HS-5 (cell line): Measurements from ENCODE around the gene SRRM1.
"Not testable (repeated sequence)": the region's sequence is repeated elsewhere in the genome, so short reads cannot be mapped to it uniquely, and the experiment has no call there.

Experiments used
- DNase-seq: peaks from one replicate; pipeline ENCODE4 v3.0.0-alpha.2; 2012; ENCODE audit warnings: low read depth

Gene SRRM1

DNA sequence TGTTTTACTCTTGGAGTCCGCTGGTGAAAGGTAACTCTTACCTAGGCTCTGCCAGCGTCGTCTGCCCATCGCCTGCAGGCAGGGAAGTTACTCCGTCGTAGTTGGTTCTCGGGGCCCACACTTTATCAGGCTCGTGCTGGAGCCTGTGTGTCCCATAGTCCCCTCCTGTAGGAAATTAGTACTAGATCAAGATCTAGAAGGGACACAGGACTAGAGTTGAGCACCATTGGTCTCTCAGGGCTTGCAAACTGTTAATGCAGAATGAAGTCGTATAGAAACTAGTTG lies 940 bp downstream of the SRRM1 start:
- no peak for DNase-seq

DNA sequence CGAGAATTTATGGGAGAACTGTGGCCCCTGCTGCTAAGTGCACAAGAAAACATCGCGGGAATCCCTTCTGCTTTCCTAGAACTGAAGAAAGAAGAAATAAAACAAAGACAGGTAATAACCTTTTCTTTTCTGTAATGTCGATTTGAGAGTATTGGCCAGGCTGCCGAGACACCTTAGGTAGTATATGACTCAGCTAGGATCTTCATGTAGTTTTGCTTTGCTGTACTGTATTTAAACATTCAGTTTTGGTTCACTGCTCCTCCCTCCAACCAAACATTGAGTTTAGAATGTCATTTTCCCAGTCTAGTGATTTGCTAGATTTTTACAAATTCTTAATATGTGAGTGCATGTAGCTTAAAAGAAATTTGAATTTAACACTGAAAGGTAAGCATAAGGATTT lies 5.8 kb downstream of the SRRM1 start:
- no peak for DNase-seq

DNA sequence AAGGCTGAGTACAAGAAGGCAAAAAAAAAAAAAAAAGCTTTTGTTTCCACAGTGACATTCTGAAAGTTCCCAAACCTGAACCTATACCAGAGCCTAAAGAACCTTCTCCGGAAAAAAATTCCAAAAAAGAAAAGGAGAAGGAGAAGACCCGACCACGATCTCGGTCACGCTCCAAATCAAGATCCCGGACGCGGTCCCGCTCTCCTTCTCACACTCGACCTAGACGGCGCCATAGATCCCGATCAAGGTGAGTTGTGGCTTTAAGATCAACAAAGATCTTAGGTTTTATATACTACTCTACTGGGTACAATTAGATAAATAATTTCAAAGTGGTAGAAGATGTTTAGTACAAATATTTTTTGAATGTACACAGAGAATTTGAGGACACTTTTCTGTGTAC lies 9.3 kb downstream of the SRRM1 start:
- no peak for DNase-seq

DNA sequence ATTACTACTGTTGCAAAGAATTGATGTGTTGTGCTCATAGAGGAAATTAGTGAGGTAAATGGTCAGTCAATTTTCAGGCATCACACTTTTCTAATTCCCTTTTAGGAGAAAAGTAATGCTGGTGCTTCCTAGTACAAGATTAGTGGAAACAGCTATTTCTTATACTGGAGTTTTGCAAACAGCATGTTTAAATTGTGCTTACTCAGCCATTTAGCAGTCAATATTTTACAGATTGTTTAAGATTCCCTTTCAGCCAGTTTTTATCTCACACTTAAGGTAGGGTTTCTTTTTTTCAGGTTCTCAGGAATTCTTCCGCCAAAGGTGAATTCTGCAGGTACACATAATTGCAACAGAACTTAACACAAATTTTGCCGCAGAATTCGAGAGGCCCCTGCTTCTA lies 10.9 kb downstream of the SRRM1 start:
- no peak for DNase-seq

DNA sequence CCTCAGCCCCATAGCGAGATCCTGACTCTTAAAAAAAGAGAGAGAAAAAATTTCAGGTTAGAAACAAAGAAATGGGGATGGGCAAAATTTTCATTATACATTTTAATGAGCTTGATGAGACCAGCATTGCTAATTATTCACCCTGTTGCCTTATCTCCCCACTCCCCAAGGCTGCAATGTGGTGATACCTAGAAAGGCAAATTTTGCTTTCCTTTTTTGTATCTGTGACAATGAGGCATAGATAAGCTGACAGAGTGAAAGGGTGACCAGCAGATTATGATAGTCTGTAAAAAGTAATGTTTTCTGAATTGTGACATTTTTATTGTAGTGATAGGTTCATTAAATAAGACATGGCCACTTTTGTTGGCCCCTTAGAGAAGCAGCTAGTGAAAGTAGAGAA lies 12.9 kb downstream of the SRRM1 start:
- no peak for DNase-seq

DNA sequence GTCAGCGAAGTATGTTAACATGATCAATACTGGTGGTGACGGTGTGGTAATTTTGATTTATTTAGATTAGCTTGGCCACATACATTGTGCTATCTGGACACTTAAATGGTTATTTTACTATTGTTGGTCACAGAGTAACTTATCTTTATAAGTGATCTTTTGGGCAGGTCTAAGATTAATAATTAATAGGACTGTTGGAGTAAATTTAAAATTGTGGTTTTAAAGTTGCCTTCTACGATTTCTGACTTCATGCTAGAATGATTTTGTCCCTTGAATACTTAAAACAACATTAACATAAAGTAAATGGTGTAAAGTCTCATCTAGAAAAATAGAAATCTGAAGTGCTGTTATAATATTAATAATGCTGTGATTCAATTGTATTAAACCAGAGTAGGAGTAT lies 14.7 kb downstream of the SRRM1 start:
- no peak for DNase-seq

DNA sequence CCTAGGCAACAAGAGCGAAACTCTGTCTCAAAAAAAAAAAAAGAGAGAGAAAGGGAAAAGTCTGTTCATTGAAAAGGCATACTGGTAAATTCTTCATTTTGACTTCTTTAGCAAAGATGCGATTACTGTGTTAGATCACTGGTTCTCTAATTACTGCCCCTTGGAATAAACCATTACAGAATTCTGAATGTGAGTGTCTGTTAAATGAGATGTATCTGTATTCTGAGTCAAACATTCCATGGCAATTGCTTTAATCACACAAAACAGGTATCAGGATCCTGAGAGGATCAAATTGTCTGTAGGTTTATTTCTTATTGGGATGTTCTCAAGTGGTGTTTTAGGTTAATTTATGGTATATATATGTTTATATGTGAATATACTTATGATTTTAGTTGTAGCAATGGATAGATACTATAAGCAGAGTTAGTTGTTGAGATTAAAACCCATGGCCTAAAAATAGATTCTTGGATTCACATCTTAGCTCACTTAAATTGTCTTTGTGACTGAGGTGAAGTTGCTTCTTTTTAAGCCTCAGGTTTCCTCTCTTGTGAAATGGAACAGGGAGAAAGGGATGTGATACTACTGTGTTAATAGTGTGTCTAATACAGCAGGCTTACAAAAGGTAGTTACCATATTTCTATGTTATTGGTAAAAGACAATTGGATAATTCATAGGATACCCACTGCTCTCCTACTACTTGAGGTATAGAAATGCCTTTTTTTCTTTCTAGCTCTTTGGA lies 16.2 kb downstream of the SRRM1 start:
- no peak for DNase-seq

DNA sequence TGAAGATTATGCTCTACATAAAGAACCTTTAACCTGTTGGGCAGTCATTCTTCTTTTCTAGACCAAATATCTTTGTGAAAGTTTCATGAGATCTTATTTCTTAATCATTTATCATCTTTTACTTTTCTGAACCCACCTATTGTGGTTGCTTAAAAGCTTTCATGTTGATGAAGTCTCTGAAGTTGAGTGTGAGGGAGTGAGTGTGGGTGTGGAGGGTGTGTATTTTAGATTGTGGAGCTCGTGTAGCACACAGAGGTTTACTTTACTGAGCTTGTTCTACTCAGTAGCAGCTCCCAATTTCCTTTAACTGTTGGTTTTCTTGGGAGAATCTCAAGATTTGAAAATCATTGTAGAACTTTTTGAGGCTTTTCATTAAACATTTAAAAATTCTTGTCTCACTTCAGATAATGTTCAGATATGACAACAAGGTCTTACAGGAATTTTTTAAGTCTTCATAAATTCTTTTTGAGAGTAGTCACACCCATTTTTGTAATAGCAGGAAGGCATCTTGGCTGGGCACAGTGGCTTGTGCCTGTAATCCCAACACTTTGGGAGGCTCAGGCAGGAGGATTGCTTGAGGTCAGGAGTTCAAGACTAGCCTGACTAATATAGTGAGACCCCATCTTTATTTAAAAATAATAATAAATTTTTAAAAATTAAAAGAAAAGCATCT lies 17.0 kb downstream of the SRRM1 start:
- DNase-seq: no peak

DNA sequence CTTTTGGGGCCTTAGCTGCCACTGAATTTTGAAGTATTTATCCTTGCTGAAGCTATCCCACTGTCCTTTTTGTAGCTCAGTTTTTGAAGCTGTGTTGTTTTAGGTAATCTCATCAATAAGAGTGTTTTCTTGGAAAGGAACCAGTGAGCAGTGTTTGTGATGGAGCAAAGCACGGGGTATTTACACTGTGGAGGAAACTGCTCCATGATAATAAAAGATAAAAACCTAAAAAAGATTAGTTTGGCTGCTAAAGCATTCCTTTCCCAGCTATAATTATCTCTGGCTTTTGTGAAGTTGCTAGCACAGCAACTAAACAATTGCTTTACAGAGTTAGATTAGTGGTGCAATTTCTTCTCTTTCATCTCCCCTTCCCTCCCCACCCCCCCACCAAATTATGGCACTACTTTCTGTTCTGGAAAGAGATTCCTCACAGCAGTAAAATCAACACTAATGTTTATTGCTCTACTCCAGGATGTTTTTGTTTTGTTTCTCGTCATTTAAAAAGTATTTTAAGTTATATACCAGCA lies 21.5 kb downstream of the SRRM1 start:
- no peak for DNase-seq

DNA sequence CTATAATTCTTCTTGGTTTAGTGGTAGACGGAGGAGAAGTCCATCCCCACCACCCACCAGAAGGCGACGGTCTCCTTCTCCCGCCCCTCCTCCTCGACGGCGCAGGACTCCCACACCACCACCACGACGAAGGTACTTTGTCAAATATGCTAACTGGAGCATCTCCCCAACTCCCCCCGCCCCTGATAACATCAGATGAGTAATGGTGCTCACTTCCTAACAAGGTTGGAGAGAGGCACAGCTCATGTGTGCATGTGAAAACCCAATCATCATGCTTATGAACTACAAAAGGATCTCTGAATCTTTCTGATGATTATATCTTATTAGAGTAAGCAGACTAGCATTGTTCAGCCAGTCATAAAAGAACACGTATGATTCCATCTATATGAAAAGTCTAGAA lies 23.7 kb downstream of the SRRM1 start:
- no peak for DNase-seq

DNA sequence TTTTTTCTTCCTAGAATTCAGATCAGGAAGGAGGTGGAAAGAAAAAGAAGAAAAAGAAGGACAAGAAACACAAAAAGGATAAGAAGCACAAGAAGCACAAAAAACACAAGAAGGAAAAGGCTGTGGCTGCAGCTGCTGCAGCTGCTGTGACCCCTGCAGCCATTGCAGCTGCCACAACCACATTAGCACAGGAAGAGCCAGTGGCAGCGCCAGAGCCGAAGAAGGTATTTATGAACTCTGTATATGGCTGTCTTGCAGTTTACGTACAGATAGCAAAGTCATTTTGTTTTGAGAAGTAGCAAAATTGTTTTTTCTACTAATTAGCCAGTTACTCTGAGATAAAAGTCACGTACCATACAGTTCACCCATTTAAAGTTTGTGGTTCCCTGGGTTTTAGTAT lies 28.3 kb downstream of the SRRM1 start:
- DNase-seq: not testable (repeated sequence)

DNA sequence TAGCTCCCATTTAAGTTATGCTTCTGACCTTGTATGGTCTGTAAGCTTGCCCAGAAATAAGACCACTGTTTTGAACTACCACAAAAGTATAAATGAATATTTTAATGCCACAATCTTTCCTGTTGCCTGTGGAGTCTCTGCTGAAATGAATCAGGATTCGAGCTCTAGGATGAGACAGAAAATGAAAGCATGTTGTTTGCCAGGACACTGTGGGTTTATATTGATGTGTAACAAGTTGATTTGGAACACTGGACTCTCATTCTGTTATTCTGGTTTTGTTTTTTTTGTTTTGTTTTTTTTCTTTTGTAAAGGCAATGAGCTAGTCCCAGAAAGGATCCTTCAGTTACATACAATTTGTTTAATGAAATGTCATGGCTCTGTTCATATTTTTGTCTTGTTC lies 29.6 kb downstream of the SRRM1 start:
- DNase-seq: not testable (repeated sequence)

DNA sequence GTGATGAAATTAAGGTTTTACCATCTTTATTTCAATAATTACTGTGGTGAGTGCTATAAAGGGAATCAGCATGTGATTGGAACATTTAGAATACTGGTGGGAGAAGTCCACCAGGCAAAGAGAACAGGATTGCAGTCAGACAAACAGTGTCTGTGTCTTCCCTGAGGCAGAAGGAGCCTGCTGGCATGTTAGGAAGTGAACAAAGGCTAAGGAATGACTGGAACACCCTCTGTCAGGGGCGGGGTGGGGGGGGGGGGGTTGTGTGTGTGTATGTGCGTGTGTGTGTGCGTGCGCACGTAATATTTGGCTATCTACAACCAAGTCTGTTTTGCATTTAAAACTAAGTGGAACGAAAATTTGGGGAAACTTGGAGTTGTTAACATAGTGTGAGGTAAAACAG lies 30.2 kb downstream of the SRRM1 start:
- DNase-seq: no peak

DNA sequence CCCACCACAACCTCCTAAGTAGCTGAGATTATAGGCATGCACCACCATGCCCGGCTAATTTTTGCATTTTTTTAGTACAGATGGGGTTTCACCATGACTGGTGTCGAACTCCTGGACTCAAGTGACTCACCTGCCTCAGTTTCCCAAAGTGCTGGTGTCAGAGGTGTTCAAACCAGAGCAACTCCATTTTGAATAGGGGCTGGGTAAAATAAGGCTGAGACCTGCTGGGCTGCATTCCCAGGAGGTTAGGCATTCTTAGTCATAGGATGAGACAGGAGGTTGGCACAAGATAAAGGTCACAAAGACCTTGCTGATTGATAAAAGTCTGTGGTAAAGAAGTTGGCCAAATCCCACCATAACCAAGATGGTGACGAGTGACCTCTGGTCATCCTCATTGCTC lies 35.3 kb downstream of the SRRM1 start:
- not testable (repeated sequence) for DNase-seq

DNA sequence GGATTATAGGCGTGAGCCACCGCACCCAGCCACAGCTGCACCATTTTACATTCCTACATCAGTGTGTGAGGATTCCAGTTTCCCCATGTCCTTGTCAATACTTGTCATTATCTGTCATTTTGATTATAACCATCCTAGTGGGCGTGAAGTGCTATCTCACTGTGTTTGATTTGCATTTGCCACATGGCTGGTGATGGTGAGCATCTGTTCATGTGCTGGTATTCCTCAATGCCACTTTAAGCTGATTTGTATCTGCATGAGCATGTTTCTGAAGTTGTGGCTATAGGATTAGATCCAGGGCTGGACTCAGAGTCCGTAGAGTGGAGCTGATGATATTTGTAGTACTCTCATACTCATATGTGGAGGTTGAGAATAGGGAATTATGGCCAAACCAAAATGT lies 36.6 kb downstream of the SRRM1 start:
- no peak for DNase-seq

DNA sequence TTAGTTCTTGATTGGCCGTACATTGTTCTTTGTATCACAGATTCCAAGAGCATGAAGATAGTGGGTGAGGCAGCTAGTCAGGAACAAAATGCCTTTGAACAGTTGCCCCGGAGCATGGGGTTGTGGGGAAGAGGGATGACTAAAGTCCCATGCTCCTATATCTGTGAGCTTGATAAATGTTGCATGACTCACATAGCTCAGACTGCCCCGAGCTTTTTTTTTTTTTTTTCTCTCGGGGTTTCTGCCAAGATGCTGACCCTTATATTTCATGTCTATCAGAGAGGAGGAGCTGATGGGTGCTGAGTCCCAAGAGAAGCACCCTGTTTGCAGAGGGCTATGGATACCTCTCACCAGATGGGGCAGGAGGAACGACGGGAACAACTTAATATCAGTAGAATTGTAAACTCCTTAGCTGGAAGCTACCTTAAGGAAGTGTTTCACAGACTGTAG lies 40.6 kb downstream of the SRRM1 start:
- DNase-seq: peak; percentile 94

DNA sequence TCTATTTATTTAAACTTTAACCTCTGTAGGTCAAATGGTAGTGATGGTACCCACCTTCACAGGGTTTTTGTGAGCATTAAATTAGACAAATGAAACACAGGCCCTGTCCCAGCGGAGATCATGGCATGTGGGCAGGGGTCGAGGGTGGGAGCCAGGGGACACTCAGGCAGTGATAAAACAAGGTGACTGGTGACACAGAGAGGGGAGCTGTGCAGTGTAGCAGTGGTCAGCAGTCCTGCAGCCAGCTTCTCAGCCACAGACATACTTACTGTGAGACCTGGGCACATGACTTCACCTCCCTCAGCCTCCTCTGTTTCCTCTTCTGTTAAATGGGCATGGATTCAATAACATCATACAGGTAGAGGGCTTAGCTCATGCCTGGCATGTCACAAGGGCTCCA lies 44.9 kb downstream of the SRRM1 start:
- no peak for DNase-seq

DNA sequence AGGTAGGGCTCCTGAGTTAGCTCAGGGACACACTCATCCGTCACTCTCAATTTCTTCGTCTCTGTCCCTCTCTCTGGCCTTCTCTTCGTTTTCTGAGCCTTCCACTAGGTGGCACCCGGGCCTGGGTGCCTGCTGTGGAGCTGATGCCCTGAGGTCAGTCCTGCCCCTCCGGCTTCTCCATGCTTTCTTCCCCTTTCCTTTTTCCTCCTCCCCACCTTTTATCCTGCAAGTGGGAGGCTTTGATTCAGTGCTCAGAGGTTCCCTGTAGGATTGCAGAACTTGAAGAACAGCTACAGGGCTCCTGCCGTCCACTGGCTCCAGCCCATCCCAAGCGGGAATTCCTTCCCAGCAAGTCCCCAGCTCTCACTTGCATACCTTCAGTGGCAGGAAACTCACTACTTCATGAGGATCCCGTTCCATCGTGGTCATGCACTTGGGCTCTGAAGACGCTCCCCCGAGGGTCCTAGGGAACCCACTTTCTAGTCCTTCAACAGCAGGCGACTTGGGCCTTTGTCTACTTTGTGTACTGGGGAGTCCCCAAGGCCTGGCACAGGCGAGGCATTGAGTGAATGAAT lies 45.6 kb downstream of the SRRM1 start:
- no peak for DNase-seq

DNA sequence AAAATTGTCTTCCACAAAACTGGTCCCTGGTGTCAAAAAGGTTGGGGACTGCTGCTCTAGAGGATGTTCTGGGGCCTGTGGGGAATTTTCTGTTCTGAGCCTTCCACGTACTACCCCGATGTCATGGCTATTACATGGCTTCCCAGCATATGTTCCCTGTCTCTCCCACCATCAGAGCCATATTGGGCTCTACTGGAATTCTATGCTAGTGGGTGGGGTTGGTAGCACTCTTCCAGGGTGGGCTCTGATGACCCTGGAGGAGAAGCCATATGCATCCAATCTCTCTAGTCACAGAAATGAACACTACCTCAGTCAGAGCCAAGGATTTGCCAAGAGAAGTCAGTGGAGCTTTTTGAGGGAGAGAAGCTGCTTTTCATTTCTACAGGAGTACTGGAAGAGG lies 47.9 kb downstream of the SRRM1 start:
- DNase-seq: no peak

DNA sequence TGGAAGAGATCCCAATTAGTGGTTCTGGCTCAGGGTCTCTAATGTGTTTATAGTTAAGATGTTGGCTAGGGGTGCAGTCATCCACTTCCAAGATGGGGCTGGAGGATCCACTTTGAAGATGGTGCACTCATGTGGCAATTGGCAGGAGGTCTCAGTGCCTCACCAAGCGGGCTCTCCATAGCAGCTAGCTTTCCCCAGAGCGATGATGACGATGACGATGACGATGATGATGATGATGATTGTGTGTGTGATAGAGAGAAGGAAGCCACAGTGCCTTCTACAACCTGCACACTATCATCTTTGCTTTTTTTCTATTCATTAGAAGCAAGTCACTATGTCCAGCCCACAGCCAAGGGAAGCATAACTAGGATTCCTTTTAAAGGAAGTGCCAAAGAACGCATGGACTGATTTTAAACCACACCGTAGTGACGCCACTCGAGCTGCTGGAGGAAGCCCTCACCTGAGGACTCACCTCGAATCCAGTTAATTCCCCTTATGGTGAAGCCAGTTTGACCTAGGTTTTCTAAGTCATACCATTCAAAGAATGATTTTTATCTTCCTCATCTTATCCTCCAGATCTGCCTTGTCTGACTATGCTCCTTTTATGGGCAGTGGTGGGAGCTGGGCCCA lies 49.4 kb downstream of the SRRM1 start:
- no peak for DNase-seq

DNA sequence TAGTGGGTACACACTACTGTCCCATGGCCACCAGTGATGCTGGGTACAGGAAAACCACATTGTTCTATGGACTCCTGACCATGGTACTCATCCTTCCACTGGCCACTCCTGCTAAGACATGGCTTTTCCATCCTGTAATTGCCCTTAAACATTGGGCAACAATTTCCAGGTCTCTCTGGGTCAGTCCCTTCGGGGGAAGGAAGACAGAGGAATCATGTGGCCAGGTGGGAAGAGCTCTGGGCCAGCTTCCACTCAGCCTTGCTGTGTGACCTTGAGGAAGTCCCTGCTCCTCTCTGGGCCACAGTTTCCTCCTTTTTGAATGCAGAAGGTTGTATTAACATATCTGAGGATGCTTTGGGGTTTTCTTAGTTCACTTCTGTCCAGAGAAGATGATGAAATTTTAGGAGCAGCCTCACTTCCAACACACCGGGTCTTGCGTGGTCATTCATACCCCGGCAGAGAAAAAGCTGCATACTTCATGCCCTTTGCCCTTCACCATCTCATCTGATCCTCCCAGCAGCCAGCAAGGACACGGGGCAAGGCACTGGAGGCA lies 50.8 kb downstream of the SRRM1 start:
- no peak for DNase-seq

DNA sequence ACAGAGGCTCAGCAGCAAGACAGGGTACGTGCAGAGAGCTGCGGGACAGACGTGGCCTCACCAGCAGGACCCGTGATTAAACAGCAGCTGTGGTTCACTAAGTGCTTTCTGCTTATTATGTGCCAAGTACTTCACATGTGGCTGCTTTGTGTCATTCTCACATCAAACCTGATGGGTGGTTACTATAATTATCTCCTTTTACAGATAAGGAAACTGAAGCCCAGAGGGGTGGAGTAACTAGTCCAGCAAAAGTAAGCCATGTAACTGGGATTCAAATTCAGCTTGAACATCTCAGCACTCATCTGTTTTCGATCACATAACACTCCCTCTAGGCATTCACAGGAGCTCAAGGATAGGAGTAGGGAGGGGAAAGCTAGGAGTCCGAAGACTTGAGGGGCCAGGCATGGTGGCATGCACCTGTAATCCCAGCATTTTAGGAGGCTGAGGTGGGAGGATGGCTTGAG lies 51.3 kb downstream of the SRRM1 start:
- no peak for DNase-seq
